ENCODE data around the gene RNF2.

The RNF2 gene

DNA sequence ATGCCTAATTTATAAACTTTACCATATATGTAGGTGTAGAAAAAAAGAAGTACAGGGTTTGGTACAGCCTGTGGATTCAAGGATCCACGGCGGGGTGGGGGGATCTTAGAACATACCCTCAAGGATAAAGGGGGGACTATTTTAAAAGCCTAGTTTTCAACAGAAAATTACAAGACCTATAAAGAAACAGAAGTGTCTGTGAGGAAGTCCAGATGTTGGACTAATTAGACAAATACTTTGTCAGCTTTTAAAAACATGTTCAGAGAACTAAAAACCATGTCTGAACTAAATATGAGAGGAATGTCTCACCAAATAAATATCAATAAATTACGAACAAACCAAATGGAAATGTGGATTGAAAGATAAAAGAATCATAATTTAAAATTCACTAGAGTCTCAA lies 59.8 kb downstream of the RNF2 start:
- no peak for DNase-seq

GRCh38 chr1:185108321-185108720 lies 63.0 kb downstream of the RNF2 start:
- DNase-seq = no peak

DNA sequence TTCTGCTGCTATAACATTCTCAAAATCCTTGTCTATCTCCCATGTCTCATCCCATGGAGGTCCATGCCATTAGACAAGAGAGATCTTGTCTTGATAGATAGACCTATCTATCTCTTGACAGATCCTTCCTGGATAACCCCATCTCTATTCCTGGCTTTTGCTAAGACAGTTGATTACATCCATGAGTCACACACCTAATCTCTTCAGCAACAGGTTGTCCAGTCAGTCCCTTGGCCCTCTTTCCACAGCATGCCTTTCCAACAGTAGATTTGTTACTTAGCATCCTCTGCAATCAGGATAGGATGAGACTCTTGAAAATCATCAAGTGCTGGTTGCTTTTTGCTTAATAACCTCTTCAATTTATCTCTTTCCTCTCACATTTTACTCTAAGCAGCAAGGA lies 64.8 kb downstream of the RNF2 start:
- no peak for DNase-seq

- no peak for DNase-seq
Observed at GRCh38 chr1:185111873-185112272, 66.5 kb downstream of the RNF2 start.

- DNase-seq = no peak
Observed at GRCh38 chr1:185112356-185112755, 67.0 kb downstream of the RNF2 start.

- DNase-seq = no peak
Observed at GRCh38 chr1:185129708-185130107, 84.3 kb downstream of the RNF2 start.

- no peak for DNase-seq
Observed at GRCh38 chr1:185132534-185132933, 87.2 kb downstream of the RNF2 start.

DNA sequence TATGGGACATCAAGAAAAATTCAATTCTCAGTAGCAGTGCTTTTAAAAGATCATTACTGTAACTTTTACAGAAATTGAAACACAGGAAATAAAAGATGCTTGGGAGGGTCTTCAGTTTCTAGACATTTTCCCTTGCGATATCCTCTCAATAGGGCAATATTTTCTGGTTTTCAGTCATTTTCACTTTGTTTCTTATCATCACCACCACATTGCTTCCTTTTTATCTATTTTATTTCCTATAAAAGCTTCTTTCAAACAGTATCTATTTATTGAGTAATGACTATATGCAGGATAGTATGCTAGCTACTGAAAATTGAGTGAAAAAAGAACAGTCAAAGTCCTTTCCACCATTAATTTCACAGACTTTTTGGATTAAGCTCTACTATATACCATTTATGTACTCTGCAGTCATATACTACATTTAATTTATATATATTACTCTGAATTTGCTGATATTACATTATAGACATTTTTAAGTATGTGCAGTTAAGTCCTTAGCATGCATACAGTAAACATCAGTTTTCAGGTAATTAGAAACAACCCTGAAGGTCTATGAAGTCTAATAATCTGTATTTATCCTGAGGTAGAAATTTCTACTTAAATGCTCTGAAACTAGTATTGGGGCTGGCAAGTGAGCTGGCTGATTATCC lies 92.7 kb downstream of the RNF2 start:
- DNase-seq = no peak

DNA sequence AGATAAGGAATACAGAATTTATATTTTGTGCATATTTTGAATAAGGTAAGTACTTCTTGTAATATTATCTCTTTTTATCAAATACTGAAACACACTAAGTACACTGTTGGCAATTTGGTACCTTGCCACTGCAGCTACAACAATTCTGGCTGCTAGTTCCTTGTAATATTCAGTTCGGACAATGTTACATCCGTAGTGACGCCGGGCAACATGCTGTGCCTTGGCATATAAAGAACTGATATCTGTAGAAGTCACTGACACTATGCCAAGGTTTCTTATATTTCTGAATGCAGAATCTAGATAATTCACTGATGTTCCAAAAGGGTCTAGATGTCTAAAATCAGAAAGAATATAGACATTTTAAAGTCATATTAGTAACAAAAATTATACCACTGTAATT lies 93.9 kb downstream of the RNF2 start:
- peak; percentile 61 for DNase-seq

- DNase-seq = no peak
Observed at GRCh38 chr1:185144233-185144632, 98.9 kb downstream of the RNF2 start.

GRCh38 chr1:185151215-185151614 lies 105.9 kb downstream of the RNF2 start:
- no peak for DNase-seq
